GM18868 (cell line): ENCODE results near the gene MRPS35.

Source experiments
- ATAC-seq: cut with Tn5 transposase; IDR thresholded peaks from one replicate; pipeline ENCODE4 v1.9.1; 2021; ENCODE audit warnings: mild to moderate bottlenecking, moderate library complexity; ENCODE audit not compliant: unreplicated experiment

Gene MRPS35

DNA sequence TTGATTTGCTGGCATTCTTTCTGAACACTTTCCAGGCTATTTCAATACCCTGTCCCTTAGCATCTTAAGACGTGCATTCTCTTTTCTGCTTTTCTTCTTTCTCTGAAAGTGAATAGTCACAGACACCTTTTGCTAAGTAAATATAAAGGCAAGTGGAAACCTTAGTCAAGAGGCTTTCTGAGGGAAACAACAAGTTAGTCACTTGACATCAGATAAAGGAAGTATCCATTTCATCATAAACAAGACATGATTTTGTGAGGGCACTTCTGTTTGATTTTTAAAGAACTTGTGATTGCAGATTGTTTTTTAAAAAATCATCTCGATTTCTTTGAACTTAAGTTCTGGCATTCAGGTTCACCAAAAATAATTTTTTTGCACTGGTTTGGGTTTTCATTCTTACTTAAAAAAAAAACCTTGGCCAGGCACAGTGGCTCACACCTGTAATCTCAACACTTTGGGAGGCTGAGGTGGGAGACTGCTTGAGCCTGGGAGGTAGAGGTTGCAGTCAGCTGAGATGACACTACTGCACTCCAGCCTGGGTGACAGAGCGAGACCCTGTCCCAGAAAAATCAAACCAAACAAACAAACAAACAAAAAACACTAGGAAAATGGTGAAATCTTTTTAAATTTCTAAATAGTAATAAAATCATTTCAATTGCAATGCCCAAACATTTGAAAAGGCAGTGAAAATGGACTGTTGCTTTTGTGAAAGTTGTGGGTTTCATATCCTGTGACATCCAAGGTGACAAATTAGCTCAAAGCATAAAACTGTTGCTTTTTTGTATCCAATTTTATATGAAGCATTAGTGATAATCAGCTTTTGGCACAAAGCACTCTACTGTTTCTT, 61.1 kb downstream of the MRPS35 start:
- no peak for ATAC-seq

DNA sequence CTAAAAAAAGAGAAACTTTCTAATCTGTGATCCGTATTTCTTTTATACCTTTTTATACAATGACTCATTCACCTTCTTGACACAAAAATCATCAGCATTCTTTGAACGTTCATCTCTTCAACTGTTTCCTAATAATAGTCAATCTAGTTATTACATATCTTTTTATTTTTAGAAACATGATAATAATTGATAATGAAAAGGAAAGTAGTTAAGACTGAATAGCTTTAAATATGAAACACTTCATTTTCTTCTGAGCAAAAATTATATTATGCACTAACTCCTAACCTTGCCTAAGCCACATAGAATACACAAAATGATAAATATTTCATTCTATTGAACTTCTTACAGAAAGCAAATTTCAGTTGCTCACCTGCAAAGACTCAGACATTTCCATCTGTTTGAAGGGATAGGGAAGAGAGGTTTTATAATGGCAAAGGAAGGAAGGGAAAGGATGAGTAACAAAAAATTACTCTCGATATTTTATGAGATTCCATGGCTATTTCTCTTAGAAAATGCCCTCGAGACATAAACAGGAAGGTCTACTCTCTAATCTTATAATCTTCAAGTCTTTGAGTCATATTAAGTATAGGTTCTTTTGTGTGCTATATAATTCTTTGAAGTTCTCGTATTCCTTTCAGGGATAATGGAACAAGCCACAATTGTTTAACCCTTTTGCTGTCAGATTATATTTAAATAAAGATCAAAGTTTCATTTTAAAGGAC, 61.9 kb downstream of the MRPS35 start:
- ATAC-seq: no peak

DNA sequence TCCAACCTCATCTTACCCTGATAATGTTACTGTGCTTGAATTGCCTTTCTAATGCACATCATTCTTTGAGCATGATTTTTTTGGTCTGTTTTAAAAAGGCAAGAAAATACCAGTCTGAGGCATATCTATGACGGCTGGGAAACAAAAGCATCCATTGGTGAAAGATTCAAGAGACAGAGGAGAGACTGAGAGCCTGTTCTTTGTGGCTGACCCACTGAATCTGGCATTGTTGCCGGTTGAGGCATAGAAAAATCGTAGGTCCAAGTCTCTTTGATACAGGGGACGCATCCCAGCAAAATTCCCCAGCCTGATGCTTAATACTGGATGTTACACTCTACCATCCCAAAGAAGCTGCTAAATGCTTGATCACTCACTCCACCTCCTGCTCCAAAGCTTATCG, 66.5 kb downstream of the MRPS35 start:
- ATAC-seq: no peak

DNA sequence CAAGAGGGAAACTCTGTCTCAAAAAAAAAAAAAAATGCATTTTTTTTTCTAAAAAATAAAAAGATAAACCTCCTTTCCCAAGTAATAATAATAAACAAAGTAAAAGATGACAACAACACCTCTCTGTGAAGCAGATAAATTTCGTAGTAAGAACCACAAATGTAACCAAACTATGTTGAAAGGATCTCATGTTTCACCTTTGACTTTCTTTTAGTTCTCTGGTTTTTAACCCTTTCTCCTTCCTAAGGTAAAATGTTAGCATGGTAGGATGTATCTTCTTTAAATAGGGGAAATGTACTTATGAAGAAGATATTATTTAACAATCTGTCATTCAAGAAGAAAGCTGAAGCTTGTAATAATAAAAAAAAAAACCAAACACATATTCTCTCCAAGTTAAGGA, 67.6 kb downstream of the MRPS35 start:
- ATAC-seq: no peak

DNA sequence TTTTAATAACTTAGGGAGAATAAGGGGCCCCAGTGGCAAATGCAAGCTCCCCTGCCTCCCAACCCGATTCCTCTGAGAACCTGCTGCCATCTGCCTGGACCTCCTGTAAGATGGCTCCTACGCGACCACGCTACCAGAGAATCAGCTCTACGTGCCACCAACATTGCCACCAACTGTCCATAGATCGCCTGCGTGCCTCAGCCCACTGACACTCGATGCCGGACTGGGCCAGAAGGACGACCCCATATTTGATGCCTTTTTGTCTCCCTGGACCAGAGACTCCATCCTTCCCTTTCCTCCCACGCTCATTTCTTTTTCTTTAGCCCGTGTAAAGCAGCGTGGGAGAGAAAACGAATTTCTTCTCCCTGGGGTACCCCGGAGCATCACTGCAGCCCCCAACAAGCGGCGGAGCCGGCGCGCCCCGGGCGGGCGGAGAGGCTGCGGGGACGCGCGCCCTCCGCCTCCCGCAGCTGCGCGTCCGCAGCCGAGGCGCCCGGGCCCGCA, 68.8 kb downstream of the MRPS35 start:
- peak; percentile 57 for ATAC-seq

DNA sequence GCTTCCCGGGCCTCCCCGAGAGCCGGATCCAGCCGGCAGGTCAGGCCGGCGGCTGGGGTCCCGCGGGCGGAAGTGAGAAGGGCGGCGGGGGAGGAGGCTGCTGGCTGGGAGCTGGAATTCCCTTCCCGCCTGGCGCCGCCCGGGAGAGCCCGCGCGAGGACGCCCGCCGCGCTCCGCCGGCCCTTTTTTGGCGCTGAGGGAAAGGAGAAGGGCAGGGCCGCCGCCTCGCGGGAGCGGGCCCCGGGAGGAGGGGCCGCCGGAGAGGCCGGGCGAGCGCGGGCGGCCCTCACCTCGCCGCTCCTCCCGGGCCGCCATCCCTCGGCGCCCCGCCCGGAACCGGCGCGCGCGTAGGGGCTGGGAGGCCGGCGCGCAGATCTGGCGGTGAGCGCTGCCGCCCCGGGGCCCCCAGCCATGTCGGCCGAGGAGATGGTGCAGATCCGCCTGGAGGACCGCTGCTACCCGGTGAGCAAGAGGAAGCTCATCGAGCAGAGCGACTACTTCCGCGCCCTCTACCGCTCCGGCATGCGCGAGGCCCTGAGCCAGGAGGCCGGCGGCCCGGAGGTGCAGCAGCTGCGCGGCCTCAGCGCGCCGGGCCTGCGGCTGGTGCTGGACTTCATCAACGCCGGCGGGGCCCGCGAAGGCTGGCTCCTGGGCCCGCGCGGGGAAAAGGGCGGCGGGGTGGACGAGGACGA, 69.4 kb downstream of the MRPS35 start, which contains the start of the genes KLHL42 and MANSC4:
KLHL42 (plus strand) TSS at position 314 of the 692 bp plus-strand sequence; CDS start at position 412, 98 bp downstream.
MANSC4 (minus strand) TSS at position 317 of the 692 bp plus-strand sequence. CDS start 8,960 bp downstream, outside the sequence.
- ATAC-seq: peak; percentile 71

DNA sequence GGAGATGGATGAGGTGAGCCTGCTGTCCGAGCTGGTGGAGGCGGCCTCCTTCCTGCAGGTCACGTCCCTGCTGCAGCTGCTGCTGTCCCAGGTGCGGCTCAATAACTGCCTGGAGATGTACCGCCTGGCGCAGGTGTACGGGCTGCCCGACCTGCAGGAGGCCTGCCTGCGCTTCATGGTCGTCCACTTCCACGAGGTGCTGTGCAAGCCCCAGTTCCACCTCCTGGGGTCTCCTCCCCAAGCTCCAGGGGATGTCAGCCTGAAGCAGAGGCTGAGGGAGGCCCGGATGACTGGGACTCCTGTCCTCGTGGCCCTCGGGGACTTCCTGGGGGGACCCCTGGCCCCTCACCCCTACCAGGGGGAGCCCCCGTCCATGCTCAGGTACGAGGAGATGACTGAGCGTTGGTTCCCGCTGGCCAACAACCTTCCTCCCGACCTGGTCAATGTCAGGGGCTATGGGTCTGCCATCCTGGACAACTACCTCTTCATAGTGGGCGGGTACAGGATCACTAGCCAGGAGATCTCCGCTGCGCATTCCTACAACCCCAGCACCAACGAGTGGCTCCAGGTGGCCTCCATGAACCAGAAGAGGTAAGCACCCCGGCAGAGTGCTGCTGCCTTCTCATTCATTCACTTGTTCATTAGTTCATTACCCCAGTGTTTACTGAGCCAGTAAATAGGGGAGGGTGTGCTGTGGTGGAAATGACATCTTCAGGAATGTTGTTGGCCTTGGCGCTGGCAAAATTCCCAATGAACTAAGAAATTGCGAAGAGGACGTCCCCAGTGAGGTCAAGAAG, 70.2 kb downstream of the MRPS35 start:
- peak; percentile 31 for ATAC-seq

DNA sequence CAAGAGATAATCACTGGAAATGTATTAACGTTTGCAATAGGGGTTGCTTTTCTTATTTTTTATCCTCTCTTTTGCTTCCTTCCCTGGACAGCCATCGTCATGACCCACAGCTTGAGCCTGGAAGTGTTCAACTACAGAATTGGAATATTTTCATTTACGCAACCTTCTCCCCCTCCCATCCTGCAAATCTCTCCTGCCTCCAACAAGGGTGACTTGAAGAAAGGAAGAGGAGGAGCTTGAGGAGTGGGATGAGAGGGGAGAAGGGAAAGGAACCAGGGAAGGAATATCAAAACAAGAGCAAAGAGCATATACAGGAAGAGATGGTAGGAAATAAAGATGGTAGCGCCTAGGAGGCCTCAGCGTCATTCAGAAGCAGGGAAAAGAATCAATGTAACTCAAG, 71.0 kb downstream of the MRPS35 start:
- no peak for ATAC-seq

DNA sequence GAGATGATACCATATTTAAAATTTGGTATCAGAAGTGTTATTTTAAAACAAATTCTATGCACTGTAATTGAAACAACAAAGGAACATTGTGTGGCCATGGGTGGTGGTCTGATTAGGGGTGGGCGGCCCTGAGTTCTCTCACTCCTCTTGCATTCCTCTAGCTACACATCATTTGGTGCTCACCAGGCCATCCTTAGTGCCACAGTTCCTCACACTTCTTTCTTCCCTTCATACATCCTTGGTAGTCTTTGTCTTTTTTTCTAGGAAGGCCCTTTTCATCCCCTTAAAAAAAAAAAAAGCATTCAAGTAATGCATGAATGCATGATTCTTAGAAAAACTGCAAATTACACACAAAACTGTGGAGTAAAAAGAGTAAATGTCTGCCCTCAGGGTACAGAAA, 71.8 kb downstream of the MRPS35 start:
- ATAC-seq: no peak

DNA sequence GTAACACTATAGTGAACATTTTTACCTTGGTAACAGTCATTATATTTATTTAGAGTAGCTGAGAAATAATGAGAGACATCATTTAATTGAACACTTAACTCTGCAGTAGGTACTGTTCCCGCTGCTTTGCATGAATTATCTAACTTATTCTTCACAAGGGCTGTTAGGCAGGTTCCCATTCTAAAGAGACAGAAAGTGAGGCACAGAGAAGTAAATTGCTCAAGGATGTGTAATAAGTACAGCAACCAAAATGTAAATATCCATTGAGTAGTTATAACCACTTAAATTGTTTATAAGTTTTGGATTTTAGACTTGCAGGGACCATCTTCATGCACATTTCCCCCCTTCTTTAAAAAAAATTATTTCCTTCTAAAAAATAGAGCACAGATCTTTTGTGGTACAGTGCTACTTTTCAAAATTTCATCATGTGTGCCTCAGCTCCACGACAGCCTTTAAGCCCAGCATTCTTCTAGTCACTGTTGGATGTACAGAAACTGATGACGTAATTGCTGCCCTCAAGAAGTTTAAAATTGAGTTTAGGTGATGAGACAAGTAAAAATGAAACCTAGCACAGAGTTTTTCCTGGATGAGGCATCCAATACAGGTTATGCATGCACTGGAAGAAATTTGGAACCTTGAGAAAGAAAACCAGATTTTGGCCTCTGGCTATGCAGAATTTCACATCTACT, 75.4 kb downstream of the MRPS35 start:
- ATAC-seq: no peak

DNA sequence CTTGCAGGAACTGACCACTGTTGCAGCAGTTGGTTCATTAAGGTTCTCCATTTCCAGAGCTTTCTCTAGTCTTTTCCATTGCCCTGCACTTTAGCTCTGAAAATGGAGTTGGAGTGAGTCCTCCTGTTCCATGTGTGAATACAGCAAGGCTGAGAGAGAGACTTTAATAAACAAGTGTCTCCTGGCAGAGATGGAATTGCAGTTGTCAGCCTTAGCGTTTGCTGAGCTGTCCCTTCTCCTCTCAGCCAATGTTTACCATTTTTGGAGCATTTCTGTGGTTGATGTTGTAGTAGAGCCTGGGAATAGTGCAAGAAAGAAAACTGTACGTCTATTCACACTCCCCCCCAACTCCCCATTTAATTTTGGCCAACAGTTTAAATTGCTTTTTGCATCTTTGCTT, 76.9 kb downstream of the MRPS35 start:
- ATAC-seq: no peak

DNA sequence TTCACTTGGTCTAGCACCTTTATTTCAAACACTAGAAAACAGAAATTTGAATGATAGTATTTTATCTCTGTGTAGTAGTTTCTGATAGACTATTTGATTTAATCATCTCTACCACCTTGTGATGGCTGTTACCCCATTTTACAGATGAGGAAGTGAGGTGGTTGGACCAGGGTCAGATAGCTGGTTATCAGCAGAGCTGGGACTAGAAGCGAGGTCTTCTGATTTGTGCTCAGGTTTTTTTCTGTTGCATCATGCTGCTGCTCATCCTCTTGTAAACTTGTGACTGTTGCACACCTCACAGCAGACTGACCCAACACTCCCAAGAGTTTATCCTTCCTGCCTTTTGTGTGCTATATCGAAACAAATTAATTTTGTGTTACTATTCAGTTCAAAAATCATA, 79.5 kb downstream of the MRPS35 start:
- ATAC-seq: no peak

DNA sequence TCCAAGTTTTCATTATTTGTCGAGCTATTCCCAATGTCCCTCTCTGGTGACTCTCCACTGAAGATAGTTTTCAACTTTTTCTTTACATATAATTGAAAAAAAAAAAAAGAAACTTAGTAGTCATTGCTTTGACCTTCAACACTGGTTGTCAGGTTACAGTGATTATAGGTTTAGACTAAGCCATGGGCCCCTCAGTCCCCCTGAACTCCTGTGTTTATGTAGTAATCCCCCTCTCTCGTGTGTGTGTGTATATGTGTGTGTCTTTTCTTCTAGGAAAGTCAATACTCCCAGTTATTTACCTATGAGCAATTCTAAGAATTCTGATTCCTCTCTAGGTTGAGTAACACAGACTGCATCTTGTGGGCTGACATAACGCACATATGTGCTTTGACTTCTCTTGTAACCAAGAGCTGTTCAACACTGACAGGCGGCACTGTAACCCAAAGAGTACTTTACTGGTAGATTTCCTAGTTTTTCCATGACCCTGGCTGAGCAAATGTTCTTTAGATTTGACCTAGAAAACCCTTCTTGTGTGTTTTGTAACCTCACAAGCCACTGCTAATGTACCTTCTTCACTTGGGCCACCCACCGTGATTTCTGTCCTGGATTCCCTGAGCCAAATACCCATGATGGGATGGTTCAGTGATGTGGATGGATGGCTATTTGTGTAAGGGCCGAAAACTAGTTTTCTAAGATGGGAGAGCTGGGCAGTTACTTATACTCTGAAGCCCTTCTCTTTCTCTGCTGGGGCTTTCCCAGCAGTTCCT, 84.4 kb downstream of the MRPS35 start:
- no peak for ATAC-seq

DNA sequence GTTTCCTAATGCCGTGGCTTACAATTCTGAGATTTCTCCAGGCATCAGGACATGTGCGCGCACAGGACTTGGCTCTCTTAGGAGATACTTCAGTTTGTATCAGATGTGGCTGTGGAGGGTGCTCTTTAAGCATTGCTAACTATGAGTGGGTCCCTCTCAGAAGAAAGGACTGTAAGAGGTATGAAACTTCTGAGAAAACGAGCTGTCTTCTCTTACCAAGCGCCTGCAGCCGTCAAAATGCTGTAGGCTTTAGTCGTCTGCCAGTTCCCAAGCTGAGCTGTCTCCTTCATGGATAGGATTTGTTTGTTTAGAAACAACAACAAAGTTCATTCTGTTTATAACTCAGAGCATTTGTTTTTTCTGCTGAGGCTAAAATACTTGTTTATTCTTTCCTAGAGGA, 85.5 kb downstream of the MRPS35 start:
- no peak for ATAC-seq

DNA sequence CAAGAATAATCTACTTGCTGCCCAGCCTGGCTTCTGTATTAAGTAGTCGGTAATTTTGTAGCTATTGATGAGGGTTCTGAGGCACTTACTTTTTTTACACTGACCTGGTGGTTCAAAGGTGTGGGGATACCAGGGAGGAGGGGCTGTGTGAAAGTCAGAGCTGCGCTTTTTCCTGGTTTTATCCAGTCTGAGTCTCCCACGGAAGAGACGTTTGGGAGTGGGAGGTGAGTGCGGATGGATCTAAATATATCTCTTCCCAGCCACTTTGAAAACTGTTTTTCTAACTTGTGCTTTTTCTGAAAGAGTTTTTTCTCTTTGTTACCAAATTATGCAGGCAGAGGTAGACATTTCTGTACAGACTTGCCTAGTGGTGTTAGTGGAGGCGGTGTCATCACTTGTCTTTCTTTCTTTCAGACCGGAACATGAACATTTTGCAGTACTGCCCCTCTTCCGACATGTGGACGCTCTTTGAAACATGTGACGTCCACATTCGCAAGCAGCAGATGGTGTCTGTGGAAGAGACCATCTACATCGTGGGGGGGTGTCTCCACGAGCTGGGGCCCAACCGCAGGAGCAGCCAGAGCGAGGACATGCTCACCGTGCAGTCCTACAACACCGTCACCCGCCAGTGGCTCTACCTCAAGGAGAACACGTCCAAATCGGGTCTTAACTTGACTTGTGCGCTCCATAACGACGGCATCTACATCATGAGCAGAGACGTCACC, 86.8 kb downstream of the MRPS35 start:
- no peak for ATAC-seq

DNA sequence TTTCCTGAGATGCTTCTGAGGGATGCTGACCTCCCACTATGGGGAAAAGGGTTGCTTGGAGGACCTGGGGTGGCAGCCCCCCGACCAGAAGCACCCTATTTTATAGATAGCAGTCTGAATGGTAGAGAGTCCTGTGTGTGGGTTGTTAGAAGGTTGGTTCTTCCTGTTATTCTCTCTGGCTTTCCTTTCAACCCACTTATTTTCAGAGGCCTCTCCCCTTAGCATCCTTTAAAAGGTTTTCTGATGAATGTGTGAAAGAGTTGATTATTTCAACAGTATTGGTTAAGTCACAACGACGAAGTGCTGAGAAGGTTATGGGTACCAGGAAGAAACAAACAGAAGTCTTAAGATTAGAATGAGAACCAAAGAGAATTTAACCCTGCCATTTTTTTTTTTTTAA, 90.2 kb downstream of the MRPS35 start:
- no peak for ATAC-seq

DNA sequence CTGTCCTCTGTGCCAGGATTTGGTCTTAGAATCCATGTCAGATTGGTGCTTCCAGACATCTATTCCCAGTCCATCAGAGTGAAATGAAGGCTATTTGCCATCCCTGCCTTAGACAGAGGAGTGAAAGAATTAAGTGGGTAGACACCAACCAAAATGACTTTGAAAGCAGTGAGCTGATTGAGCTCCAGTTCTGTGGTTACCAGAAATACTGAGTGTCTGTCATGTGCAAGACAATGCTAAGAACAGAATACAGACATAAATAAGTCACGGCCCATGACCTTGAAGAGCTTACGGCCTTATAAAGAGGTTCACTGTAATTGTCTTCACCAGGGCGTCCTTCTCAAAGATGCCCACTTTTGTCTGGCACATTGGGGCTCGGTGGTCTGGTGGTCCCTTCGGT, 91.0 kb downstream of the MRPS35 start:
- no peak for ATAC-seq

DNA sequence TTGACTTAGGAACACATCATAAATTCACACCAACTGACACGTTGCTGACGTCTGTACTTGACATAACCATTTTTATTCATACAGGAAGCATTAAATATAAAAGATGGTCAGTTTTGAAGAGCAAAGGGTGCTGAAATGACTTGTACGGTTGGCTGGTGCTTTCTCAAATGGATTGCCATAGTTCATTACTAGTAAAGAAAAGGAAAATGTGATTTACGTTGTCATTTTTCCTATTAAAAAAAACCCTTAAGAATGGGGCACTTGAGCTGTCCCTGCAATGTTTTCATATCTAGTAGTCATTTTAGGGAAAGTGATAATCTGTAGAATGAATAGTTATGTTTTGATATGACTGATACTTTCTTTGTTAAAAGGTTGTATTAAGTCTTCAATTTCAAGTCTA, 91.9 kb downstream of the MRPS35 start:
- ATAC-seq: no peak

DNA sequence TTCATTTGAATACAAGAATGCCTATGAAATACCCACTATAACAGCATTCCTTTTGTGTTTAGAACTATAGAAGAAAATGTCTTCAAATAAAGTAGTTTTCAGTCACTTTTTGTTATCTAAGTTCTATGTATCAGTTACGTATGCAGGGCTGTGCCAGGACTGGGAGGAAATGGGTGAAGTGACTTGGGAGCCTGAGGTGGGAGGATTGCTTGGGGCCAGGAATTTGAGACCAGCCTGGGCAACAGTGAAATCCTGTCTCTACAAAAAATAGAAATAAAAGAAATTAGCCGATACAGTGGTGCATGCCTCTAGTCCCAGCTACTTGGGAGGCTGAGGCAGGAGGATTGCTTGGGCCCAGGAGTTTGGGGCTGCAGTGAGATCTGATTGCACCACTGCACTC, 92.3 kb downstream of the MRPS35 start:
- no peak for ATAC-seq
